ENCODE measurements around the gene C2CD3. TPM values are rescaled to one million over a fixed set of nuclear protein-coding genes. Genes with fewer than 3 reads are reported as not detected.
"Not testable (repeated sequence)": the region's sequence is repeated elsewhere in the genome, so short reads cannot be mapped to it uniquely, and the experiment has no call there.

The C2CD3 gene
- total RNA-seq, 1 experiment from 2014 or later, result 13.9 TPM

- no peak overlapping the region for H3K4me3 ChIP-seq
- no peak overlapping the region for H3K27ac ChIP-seq
- H3K4me1 ChIP-seq (replicated peaks), result no peaks in the 10 kb centered on the region
- no peaks in the 10 kb centered on the region for H3K9me3 ChIP-seq (replicated peaks)
- no peaks in the 10 kb centered on the region for H3K36me3 ChIP-seq
- no peaks in the 10 kb centered on the region for H3K27me3 ChIP-seq (replicated peaks)
- DNase-seq (ENCODE audit: low read depth in 1 of 2, low spot score in 2 of 2), result no peak
Measured at GRCh38 chr11:74000307-74001133, 170.3 kb downstream of the C2CD3 start.

DNA sequence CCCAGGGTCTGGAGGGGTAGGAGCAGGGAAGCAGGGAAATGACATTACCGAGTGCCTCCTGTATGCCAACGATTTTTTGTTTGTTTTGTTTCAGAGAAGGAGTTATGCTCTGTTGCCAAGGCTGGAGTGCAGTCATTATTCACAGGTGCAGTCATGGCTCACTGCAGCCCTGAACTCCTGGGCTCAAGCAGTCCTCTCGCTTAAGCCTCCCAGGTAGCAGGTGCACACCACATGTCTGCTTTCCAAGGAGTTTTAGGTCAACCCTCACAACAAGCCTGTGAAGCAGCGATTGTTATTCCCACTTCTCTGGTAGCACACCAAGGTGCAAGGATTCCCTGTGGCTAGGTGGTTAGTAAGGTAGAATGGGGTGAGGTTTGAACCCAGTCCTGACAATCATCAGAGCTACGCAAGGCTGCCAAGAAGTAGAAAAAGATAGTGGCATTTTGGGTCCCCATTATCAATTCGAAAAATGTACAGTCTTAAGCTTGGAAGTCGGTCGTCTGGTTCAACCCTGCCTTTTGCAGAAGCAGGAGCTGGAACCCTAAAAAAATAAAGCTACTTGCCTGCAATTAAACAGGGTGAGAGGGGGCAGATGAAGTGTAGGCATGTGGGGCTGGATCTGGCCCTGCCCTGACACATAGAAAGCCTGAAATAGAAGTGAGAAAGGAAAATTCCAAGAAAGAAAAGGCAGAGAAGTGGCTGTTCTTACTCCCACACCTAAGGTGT is 171.1 kb downstream of the C2CD3 start:
- Histone ChIP-seq H3K36me3 (no peaks in the 10 kb centered on the region), H3K27ac (no peak overlapping the region), H3K9me3 (replicated peaks) (no peaks in the 10 kb centered on the region), H3K4me3 (no peak overlapping the region), H3K27me3 (replicated peaks) (no peaks in the 10 kb centered on the region), H3K4me1 (replicated peaks) (no peaks in the 10 kb centered on the region)
- no peak for DNase-seq (ENCODE audit: low read depth in 1 of 2, low spot score in 2 of 2)

DNA sequence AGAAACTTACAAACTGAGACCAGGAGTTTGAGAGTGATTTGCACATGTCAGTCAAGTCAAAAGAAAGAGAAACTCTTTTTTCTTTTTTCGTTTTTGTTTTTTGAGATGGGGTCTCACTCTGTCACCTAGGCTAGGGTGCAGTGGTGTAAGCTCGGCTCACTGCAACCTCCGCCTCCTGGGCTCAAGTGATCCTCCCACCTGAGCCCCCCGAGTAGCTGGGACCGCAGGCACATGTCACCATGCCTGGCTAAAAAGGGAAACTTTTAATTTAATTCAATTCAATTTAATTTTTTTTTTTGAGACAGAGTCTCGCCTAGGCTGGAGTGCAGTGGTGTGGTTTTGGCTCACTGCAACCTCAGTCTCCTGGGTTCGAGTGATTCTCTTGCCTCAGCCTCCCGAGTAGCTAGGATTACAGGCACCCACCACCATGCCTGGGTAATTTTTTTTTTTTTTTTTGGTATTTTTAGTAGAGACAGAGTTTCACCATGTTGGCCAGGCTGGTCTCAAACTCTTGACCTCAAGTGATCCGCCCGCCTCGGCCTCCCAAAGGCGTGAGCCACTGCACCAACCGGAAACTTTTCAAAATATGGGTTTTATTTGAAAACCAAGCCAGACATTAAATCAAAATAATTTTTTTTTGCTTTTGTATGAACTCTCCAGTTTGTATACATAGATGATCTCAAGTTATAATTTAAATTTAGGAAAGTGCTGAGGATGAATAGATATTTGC is 171.8 kb downstream of the C2CD3 start:
- Histone ChIP-seq H3K4me3 (no peak overlapping the region), H3K4me1 (replicated peaks) (no peaks in the 10 kb centered on the region), H3K27ac (no peak overlapping the region), H3K27me3 (replicated peaks) (no peaks in the 10 kb centered on the region), H3K9me3 (replicated peaks) (no peaks in the 10 kb centered on the region), H3K36me3 (no peaks in the 10 kb centered on the region)
- no peak for DNase-seq (ENCODE audit: low read depth in 1 of 2, low spot score in 2 of 2)

DNA sequence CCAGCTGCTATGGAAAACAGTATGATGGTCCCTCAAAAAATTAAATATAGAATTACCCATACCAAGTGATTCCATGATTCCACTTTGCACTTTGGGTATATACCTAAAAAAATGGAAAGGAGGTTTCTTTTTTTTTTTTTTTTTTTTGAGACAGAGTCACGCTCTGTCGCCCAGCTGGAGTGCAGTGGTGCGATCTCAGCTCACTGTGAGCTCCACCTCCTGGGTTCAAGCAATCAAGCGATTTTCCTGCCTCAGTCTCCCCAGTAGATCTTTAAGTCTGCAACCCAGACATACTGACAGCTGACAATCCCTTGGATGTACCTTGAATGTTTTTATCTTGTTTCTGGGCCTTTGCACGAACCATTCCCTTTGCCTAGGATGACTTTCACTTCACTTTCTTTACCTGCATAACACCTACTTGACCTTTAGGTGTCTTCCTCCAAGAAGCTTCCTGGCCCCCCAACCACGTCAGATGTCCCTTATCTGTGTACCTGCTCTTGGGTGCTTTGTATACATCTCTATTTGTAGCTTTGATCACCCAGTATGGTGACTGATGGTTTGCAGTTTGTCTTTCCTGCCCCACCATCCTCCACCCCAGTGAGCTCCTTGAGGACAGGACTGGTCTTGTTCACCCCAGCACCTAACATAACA is 173.6 kb downstream of the C2CD3 start:
- no peaks in the 10 kb centered on the region for H3K9me3 ChIP-seq (replicated peaks)
- H3K4me1 ChIP-seq (replicated peaks), result no peaks in the 10 kb centered on the region
- no peak for DNase-seq (ENCODE audit: low read depth in 1 of 2, low spot score in 2 of 2)
- H3K27me3 ChIP-seq (replicated peaks), result no peaks in the 10 kb centered on the region
- H3K4me3 ChIP-seq, result no peak overlapping the region
- no peak overlapping the region for H3K27ac ChIP-seq
- no peaks in the 10 kb centered on the region for H3K36me3 ChIP-seq

DNA sequence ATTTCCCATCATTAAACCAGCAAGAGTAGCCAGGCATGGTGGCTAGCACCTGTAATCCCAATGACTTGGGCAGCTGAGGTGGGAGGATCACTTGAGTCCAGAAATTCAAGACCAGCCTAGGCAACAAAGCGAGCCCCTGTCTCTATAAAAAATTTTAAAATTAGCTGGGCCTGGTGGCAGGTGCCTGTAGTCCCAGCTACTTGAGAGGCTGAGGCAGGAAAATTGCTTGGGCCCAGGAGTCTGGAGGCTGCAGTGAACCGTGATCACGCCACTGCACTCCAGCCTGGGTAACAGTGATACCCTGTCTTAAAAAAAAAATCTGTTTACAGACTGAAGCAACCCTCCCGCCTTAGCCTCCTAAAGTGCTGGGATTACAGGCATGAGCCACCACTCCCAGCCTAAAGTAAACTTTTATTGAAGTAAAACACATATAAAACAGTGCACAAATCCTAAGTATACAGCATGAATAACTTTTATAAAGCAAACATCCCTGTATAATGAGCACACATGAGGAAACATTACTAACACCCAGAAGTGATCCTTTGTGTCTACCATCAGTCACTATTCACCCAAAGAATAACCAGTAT is 174.5 kb downstream of the C2CD3 start:
- no peak overlapping the region for H3K4me3 ChIP-seq
- no peak for DNase-seq (ENCODE audit: low read depth in 1 of 2, low spot score in 2 of 2)

GRCh38 chr11:73995731-73996130 is 175.1 kb downstream of the C2CD3 start:
- no peaks in the 10 kb centered on the region for H3K9me3 ChIP-seq (replicated peaks)

More for the DNA sequence above, 174.5 kb downstream of the C2CD3 start:
- Histone ChIP-seq H3K4me1 (replicated peaks) (no peaks in the 10 kb centered on the region), H3K27me3 (replicated peaks) (no peaks in the 10 kb centered on the region), H3K27ac (no peak overlapping the region), H3K9me3 (replicated peaks) (no peaks in the 10 kb centered on the region), H3K36me3 (no peaks in the 10 kb centered on the region)

DNA sequence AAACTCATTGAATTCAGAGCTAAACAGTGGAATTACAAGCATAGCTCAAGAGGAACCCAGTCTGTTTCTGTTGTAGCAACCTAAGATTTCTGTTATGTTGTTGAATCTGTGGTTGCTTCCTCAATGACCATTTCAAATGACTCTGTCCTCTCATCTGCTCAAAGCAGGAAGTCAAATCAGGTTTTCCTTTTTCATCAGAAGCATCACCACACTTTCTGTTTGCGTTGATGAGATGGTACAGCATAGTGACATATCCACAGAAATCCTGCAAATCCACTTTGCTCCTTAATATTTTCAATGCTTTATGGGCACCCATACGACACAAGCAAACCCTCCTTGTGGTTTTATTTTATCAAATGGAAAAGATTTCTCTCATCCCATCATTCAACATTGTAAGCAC is 175.6 kb downstream of the C2CD3 start:
- DNase-seq (ENCODE audit: low read depth in 1 of 2, low spot score in 2 of 2), result no peak
- Histone ChIP-seq H3K4me1 (replicated peaks) (no peaks in the 10 kb centered on the region), H3K36me3 (no peaks in the 10 kb centered on the region), H3K4me3 (no peak overlapping the region), H3K27me3 (replicated peaks) (no peaks in the 10 kb centered on the region), H3K27ac (no peak overlapping the region), H3K9me3 (replicated peaks) (no peaks in the 10 kb centered on the region)

More at GRCh38 chr11:73995731-73996130, 175.1 kb downstream of the C2CD3 start:
- H3K27ac ChIP-seq, result no peak overlapping the region
- H3K4me1 ChIP-seq (replicated peaks), result no peaks in the 10 kb centered on the region
- H3K36me3 ChIP-seq, result no peaks in the 10 kb centered on the region
- no peaks in the 10 kb centered on the region for H3K27me3 ChIP-seq (replicated peaks)
- H3K4me3 ChIP-seq, result no peak overlapping the region
- no peak for DNase-seq (ENCODE audit: low read depth in 1 of 2, low spot score in 2 of 2)

- no peak overlapping the region for H3K27ac ChIP-seq
- H3K4me3 ChIP-seq, result no peak overlapping the region
- H3K9me3 ChIP-seq (replicated peaks), result no peaks in the 10 kb centered on the region
- no peaks in the 10 kb centered on the region for H3K27me3 ChIP-seq (replicated peaks)
- H3K36me3 ChIP-seq, result no peaks in the 10 kb centered on the region
- DNase-seq (ENCODE audit: low read depth in 1 of 2, low spot score in 2 of 2), result no peak
- H3K4me1 ChIP-seq (replicated peaks), result no peaks in the 10 kb centered on the region
Measured at GRCh38 chr11:73991471-73992006, 179.3 kb downstream of the C2CD3 start.

GRCh38 chr11:73990730-73991129 is 180.1 kb downstream of the C2CD3 start:
- H3K9me3 ChIP-seq (replicated peaks), result no peaks in the 10 kb centered on the region
- H3K4me3 ChIP-seq, result no peak overlapping the region
- H3K27me3 ChIP-seq (replicated peaks), result no peaks in the 10 kb centered on the region
- no peaks in the 10 kb centered on the region for H3K4me1 ChIP-seq (replicated peaks)
- H3K27ac ChIP-seq, result no peak overlapping the region
- no peaks in the 10 kb centered on the region for H3K36me3 ChIP-seq
- DNase-seq (ENCODE audit: low read depth in 1 of 2, low spot score in 2 of 2), result no peak

GRCh38 chr11:73989156-73989555 is 181.6 kb downstream of the C2CD3 start:
- no peak for DNase-seq (ENCODE audit: low read depth in 1 of 2, low spot score in 2 of 2)
- H3K4me1 ChIP-seq (replicated peaks), result no peaks in the 10 kb centered on the region
- H3K27me3 ChIP-seq (replicated peaks), result no peaks in the 10 kb centered on the region
- H3K36me3 ChIP-seq, result no peaks in the 10 kb centered on the region
- no peaks in the 10 kb centered on the region for H3K9me3 ChIP-seq (replicated peaks)
- no peak overlapping the region for H3K27ac ChIP-seq
- no peak overlapping the region for H3K4me3 ChIP-seq

- Histone ChIP-seq H3K9me3 (replicated peaks) (no peaks in the 10 kb centered on the region), H3K4me1 (replicated peaks) (peaks cover 5% of the 10 kb centered on the region), H3K27me3 (replicated peaks) (no peaks in the 10 kb centered on the region), H3K36me3 (no peaks in the 10 kb centered on the region), H3K27ac (no peak overlapping the region), H3K4me3 (no peak overlapping the region)
- DNase-seq (ENCODE audit: low read depth in 1 of 2, low spot score in 2 of 2), result no peak
Measured at GRCh38 chr11:73988227-73988626, 182.6 kb downstream of the C2CD3 start.

GRCh38 chr11:73985661-73986060 is 185.1 kb downstream of the C2CD3 start:
- not testable (repeated sequence) for DNase-seq (ENCODE audit: low read depth in 1 of 2, low spot score in 2 of 2); H3K36me3 ChIP-seq; H3K9me3 ChIP-seq (replicated peaks); H3K27ac ChIP-seq; H3K27me3 ChIP-seq (replicated peaks); H3K4me3 ChIP-seq
- peaks cover 12% of the 10 kb centered on the region for H3K4me1 ChIP-seq (replicated peaks)

Measured in SJSA1 (cell line).